ENCODE results near the gene EIF2S1. TPM values are rescaled to one million over a fixed set of nuclear protein-coding genes. Genes with fewer than 3 reads are reported as not detected.

EIF2S1 gene
- total and polyA plus RNA-seq, 2 of the 13 experiments (the other 11 are each of a cell fraction or from before 2014, with no cell fraction given) = 49.1 to 246 TPM

DNA sequence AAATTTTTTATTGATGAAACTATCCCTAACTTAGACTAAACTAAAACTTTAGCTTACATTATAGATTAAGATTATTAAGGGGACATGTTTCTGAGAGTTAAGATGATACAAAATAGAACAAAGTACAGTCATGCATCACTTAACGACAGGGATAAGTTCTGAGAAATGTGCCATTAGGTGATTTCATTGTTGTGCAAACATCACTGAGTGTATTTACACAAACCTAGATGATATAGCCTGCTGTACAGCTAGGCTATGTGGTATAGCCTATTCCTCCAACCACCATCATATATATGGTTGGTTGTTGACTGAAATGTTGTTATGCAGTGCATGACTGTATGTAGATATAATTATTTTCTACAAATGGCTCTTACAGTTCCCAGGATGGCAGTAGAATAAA, 47.0 kb upstream of the EIF2S1 start (continued):
- TF ChIP-seq CEBPG (CRISPR knock-in tag; IDR thresholded peaks at IDR 0.05) (peak; percentile 39; the same call in 1 of the 2 replicates), ZNF619 (CRISPR knock-in tag; IDR thresholded peaks at IDR 0.05) (no peak), MIXL1 (CRISPR knock-in tag; IDR thresholded peaks at IDR 0.05) (0 out of 2 replicates have a peak, but pooled peaks have one; percentile 39), ZBTB20 (CRISPR knock-in tag; IDR thresholded peaks at IDR 0.05; ENCODE audit: borderline replicate concordance, low read depth) (peak; percentile 73; the same call in 1 of the 2 replicates)
- TF ChIP-seq, protein P1, sequence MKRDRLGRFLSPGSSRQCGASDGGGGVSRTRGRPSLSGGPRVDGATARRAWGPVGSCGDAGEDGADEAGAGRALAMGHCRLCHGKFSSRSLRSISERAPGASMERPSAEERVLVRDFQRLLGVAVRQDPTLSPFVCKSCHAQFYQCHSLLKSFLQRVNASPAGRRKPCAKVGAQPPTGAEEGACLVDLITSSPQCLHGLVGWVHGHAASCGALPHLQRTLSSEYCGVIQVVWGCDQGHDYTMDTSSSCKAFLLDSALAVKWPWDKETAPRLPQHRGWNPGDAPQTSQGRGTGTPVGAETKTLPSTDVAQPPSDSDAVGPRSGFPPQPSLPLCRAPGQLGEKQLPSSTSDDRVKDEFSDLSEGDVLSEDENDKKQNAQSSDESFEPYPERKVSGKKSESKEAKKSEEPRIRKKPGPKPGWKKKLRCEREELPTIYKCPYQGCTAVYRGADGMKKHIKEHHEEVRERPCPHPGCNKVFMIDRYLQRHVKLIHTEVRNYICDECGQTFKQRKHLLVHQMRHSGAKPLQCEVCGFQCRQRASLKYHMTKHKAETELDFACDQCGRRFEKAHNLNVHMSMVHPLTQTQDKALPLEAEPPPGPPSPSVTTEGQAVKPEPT (CRISPR knock-in tag; IDR thresholded peaks at IDR 0.05; ENCODE audit: low read depth) = no peak

DNA sequence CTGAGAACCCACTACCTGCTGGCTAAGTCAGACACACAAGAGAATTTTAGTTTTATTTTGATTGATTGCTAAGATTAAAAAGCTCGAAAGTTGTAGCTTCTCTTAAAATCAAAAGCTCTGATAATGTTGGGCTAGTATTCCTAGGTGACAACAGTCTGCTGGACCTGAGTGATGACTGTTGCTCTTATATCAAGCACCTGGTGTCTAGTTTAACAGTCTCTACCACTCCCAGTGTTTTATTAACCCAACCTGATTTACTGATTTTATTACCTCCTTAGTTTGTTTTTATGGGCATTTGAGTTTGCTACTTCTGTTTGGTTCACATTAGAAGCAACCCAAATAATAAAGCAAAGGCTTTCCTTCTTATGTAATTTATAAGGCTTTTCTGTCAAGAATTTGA, 42.3 kb upstream of the EIF2S1 start:
- Histone ChIP-seq H3K9ac (ENCODE audit: insufficient read depth, low read depth, low read length) (no peak overlapping the region), H3K4me3 (replicated peaks in 1 of 3; ENCODE audit: insufficient read depth in 1 of 3, low read depth in 2 of 3, low read length in 3 of 3) (no peak overlapping the region), H3K27ac (ENCODE audit: extremely low read length, insufficient read depth, low read length) (no peak overlapping the region), H3K4me1 (ENCODE audit: insufficient read depth, low read length) (peaks cover 8% of the 10 kb centered on the region), H3K9me3 (ENCODE audit: low read length) (no peaks in the 10 kb centered on the region), H4K20me1 (ENCODE audit: insufficient read depth, low read length) (no peaks in the 10 kb centered on the region), H3K79me2 (ENCODE audit: insufficient read depth, low read length) (no peaks in the 10 kb centered on the region), H2AFZ (ENCODE audit: low read length) (no peak overlapping the region), H3K4me2 (ENCODE audit: low read depth, low read length) (no peak overlapping the region), H3K27me3 (ENCODE audit: control insufficient read depth in 1 of 2, insufficient read depth in 2 of 2, low read length in 2 of 2) (no peaks in the 10 kb centered on the region; a peak in 1 of 5 replicates), H3K36me3 (replicated peaks in 1 of 2; ENCODE audit: control insufficient read depth in 1 of 2, insufficient read depth in 2 of 2, low read length in 2 of 2) (peaks cover 6 to 7% of the 10 kb centered on the region in 2 experiments)
- no TSS peak for BruUV-seq (replicated peaks)
- in situ Hi-C loops (cut with HindIII; ENCODE audit: extremely low pct_ligation_motif_present, low pct_unique_long_range_greater_than_20kb) (no loop called here), intact Hi-C loops (cut with micrococcal nuclease; ENCODE audit: unreplicated experiment) (no loop called here)
- ChIA-PET POLR2A (no interaction called here), CTCF (ENCODE audit: low intra/inter-chr PET ratio, low total read pairs) (no interaction called here)
- ATAC-seq (no peak), FAIRE-seq (no peak), DNase-seq (ENCODE audit: low spot score) (no peak)
- 85% methylated on average over 1 of the region's 1 CpG for WGBS (ENCODE audit: low lambda C conversion rate)
- TF ChIP-seq SOX6 (IDR thresholded peaks at IDR 0.05) (no peak), SOX6 (CRISPR knock-in tag; IDR thresholded peaks at IDR 0.05) (no peak), SRSF4 (IDR thresholded peaks at IDR 0.05; ENCODE audit: low read depth, low read length, poor library complexity, severe bottlenecking) (no peak), XRCC5 (optimal IDR thresholded peaks at IDR 0.05; ENCODE audit: low read length) (no peak)
- TF ChIP-seq, protein P2, sequence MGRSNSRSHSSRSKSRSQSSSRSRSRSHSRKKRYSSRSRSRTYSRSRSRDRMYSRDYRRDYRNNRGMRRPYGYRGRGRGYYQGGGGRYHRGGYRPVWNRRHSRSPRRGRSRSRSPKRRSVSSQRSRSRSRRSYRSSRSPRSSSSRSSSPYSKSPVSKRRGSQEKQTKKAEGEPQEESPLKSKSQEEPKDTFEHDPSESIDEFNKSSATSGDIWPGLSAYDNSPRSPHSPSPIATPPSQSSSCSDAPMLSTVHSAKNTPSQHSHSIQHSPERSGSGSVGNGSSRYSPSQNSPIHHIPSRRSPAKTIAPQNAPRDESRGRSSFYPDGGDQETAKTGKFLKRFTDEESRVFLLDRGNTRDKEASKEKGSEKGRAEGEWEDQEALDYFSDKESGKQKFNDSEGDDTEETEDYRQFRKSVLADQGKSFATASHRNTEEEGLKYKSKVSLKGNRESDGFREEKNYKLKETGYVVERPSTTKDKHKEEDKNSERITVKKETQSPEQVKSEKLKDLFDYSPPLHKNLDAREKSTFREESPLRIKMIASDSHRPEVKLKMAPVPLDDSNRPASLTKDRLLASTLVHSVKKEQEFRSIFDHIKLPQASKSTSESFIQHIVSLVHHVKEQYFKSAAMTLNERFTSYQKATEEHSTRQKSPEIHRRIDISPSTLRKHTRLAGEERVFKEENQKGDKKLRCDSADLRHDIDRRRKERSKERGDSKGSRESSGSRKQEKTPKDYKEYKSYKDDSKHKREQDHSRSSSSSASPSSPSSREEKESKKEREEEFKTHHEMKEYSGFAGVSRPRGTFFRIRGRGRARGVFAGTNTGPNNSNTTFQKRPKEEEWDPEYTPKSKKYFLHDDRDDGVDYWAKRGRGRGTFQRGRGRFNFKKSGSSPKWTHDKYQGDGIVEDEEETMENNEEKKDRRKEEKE (IDR thresholded peaks at IDR 0.05) = no peak
- TF ChIP-seq, protein P3, sequence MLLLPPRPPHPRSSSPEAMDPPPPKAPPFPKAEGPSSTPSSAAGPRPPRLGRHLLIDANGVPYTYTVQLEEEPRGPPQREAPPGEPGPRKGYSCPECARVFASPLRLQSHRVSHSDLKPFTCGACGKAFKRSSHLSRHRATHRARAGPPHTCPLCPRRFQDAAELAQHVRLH (CRISPR knock-in tag; IDR thresholded peaks at IDR 0.05; ENCODE audit: borderline replicate concordance, low read depth) = no peak
- TF ChIP-seq, protein P4, sequence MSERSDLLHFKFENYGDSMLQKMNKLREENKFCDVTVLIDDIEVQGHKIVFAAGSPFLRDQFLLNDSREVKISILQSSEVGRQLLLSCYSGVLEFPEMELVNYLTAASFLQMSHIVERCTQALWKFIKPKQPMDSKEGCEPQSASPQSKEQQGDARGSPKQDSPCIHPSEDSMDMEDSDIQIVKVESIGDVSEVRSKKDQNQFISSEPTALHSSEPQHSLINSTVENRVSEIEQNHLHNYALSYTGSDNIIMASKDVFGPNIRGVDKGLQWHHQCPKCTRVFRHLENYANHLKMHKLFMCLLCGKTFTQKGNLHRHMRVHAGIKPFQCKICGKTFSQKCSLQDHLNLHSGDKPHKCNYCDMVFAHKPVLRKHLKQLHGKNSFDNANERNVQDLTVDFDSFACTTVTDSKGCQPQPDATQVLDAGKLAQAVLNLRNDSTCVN (CRISPR knock-in tag; IDR thresholded peaks at IDR 0.05; ENCODE audit: borderline replicate concordance) = no peak
